HEK293T (cell line): ENCODE results near the gene CSAG1.
"Not testable (repeated sequence)": the region's sequence is repeated elsewhere in the genome, so short reads cannot be mapped to it uniquely, and the experiment has no call there.

Experiments
- CTCF ChIA-PET: fragments of 350-600 bp; formaldehyde crosslinking; extraction: SDS; loops from one replicate; lab custom pipeline; 2021; ENCODE audit warnings: antibody characterized with exemption, inconsistent platforms; lab: Yijun Ruan, JAX
- POLR2A ChIA-PET: fragments of 350-600 bp; formaldehyde crosslinking; extraction: SDS; loops from one replicate; lab custom pipeline; 2020; ENCODE audit warnings: antibody characterized with exemption, inconsistent platforms; lab: Yijun Ruan, JAX
- DNase-seq: peaks from one replicate; pipeline ENCODE4 v3.0.0; 2012; ENCODE audit warnings: mixed read lengths; ENCODE audit errors: extremely low spot score
- BHLHE40 ChIP-seq: fragments of 450-650 bp; IDR thresholded peaks from 2 replicates; pipeline ENCODE4 v1.6.1; 2016; ENCODE audit warnings: mild to moderate bottlenecking, moderate library complexity, borderline replicate concordance
- CTBP1 ChIP-seq: fragments of 450-650 bp; IDR thresholded peaks from 2 replicates; pipeline ENCODE4 v1.6.1; 2016; ENCODE audit warnings: borderline replicate concordance
- ELF4 ChIP-seq: fragments of 450-650 bp; IDR thresholded peaks from 2 replicates; pipeline ENCODE4 v1.6.1; 2017; ENCODE audit warnings: antibody characterized with exemption
- FOXA1 ChIP-seq: fragments of 450-650 bp; IDR thresholded peaks from 2 replicates; pipeline ENCODE4 v1.6.1; 2016; ENCODE audit warnings: mild to moderate bottlenecking
- FOXK2 ChIP-seq: fragments of 450-650 bp; IDR thresholded peaks from 2 replicates; pipeline ENCODE4 v1.6.1; 2016; ENCODE audit warnings: mild to moderate bottlenecking
- FOXM1 ChIP-seq: fragments of 450-650 bp; IDR thresholded peaks from 2 replicates; pipeline ENCODE4 v1.6.1; 2017; ENCODE audit warnings: mild to moderate bottlenecking, borderline replicate concordance
- HDGF ChIP-seq: fragments of 450-650 bp; IDR thresholded peaks from 2 replicates; pipeline ENCODE4 v1.6.1; 2017; ENCODE audit warnings: antibody characterized with exemption, borderline replicate concordance
- L3MBTL2 ChIP-seq: fragments of 450-650 bp; conservative IDR thresholded peaks from 2 replicates; pipeline ENCODE4 v1.6.1; 2016; ENCODE audit warnings: mild to moderate bottlenecking
- NFRKB ChIP-seq: fragments of 450-650 bp; IDR thresholded peaks from 2 replicates; pipeline ENCODE4 v1.6.1; 2016; ENCODE audit warnings: mild to moderate bottlenecking, moderate library complexity
- SP1 ChIP-seq: fragments of 450-650 bp; IDR thresholded peaks from 2 replicates; pipeline ENCODE4 v1.6.1; 2017
- SUZ12 ChIP-seq: fragments of 450-650 bp; IDR thresholded peaks from 2 replicates; pipeline ENCODE4 v1.6.1; 2016; ENCODE audit warnings: mild to moderate bottlenecking
- TARDBP ChIP-seq: fragments of 450-650 bp; IDR thresholded peaks from 2 replicates; pipeline ENCODE4 v1.6.1; 2016
- ZNF384 ChIP-seq: fragments of 450-650 bp; IDR thresholded peaks from 2 replicates; pipeline ENCODE4 v1.6.1; 2016
- TF ChIP-seq, protein P1 (sequence below): fragments of 450-650 bp; IDR thresholded peaks from 2 replicates; pipeline ENCODE4 v1.6.1; 2016

The CSAG1 gene, protein sequence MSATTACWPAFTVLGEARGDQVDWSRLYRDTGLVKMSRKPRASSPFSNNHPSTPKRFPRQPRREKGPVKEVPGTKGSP

DNA sequence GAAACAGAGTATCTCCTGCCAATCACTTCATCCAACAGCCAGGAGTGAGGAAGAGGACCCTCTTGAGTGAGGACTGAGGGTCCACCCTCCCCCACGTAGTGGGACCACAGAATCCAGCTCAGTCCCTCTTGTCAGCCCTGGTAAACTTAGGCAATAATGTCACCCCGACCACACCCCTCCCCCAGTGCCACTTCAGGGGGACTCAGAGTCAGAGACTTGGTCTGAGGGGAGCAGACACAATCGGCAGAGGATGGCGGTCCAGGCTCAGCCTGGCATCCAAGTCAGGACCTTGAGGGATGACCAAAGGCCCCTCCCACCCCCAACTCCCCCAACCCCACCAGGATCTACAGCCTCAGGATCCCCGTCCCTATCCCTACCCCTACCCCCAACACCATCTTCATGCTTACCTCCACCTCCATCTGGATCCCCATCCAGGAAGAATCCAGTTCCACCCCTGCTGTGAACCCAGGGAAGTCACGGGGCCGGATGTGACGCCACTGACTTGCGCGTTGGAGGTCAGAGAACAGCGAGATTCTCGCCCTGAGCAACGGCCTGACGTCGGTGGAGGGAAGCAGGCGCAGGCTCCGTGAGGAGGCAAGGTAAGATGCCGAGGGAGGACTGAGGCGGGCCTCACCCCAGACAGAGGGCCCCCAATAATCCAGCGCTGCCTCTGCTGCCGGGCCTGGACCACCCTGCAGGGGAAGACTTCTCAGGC lies at the start of gene CSAG1, which contains the start of gene MAGEA12:
TSS of gene CSAG1 (minus strand) at position 461 of the 715 bp plus-strand sequence. CDS start 1,261 bp downstream, outside the sequence.
TSS of gene MAGEA12 (plus strand) at position 497 of the 715 bp plus-strand sequence. CDS start 2,405 bp downstream, outside the sequence.
- POLR2A ChIA-PET: no interaction called here
- TF ChIP-seq HDGF (no peak), ZNF384 (no peak), NFRKB (no peak), BHLHE40 (no peak), SUZ12 (no peak), SP1 (no peak), FOXA1 (no peak), ELF4 (no peak), FOXM1 (no peak), FOXK2 (no peak)
- TF ChIP-seq, protein P1, sequence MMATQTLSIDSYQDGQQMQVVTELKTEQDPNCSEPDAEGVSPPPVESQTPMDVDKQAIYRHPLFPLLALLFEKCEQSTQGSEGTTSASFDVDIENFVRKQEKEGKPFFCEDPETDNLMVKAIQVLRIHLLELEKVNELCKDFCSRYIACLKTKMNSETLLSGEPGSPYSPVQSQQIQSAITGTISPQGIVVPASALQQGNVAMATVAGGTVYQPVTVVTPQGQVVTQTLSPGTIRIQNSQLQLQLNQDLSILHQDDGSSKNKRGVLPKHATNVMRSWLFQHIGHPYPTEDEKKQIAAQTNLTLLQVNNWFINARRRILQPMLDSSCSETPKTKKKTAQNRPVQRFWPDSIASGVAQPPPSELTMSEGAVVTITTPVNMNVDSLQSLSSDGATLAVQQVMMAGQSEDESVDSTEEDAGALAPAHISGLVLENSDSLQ: no peak
- CTCF ChIA-PET: no interaction called here
- no peak for DNase-seq

DNA sequence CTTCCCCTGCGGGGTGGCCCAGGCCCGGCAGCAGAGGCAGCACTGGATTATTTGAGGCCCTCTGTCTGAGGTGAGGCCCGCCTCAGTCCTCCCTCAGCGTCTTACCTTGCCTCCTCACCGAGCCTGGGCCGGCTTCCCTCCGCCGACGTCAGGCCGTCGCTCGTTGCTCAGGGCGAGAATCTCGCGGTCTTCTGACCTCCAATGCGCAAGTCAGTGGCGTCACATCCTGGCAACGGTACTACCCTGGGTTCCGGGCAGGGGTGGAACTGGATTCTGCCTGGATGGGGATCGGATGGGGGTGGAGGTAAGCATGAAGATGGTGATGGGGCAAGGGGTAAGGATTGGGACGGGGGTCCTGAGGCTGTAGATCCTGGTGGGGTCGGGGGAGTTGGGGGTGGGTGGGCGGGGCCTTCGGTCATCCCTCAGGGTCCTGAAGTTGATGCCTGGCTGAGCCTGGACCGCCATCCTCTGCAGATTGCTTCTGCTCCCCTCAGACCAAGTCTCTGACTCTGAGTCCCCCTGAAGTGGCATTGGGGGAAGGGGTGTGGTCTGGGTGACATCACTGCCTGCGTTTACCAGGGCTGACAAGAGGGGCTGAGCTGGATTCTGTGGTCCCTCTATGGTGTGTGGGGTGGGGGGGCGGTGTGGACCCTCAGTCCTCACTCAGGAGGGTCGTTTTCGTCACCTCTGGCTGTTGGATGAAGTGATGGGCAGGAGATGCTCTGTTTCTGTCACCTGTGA lies 36.2 kb upstream of the CSAG1 start, which contains the start of gene MAGEA6:
TSS of gene MAGEA6 (minus strand) at position 141 of the 741 bp plus-strand sequence. CDS start 2,039 bp downstream, outside the sequence.
- POLR2A ChIA-PET, DNase-seq, CTCF ChIA-PET: not testable (repeated sequence)

DNA sequence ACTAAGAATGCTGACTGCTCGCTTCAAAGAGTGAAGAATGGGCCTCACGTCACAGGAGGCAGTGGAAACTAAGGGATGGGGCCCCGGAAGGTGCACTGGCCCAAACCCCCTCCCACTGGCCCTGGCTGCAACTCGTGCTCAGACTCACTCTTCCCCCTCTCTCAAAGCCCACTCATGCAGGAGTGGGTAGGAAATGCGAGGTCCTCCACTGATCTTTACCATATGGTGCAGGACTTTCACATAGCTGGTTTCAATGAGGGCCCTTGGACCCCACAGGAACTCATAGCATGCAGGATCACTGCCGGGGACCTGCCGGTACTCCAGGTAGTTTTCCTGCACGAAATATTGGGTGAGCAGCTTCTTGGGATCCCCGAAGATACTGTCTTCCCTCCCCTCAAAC lies 33.0 kb upstream of the CSAG1 start:
- CTCF ChIA-PET, DNase-seq, POLR2A ChIA-PET: not testable (repeated sequence)

DNA sequence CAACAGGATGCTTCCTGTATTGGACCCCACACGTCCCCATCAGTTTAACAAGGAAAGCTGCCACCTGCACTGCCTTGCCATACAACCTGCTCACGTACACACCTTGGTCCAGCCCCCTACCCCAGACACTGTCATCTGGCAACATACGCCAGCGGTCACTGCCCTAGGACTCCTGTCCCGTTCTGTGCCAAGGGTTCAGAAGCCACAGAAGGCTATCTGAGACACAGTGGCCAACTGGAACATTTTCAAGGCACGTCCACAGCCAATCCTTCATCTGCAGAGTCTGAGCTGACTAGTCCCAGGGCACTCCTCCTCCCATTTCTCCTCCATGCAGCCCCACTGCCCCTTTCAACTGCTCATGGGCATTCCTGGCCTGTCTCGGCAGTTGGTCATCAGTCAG lies 28.1 kb upstream of the CSAG1 start:
- POLR2A ChIA-PET, CTCF ChIA-PET, DNase-seq: not testable (repeated sequence)

DNA sequence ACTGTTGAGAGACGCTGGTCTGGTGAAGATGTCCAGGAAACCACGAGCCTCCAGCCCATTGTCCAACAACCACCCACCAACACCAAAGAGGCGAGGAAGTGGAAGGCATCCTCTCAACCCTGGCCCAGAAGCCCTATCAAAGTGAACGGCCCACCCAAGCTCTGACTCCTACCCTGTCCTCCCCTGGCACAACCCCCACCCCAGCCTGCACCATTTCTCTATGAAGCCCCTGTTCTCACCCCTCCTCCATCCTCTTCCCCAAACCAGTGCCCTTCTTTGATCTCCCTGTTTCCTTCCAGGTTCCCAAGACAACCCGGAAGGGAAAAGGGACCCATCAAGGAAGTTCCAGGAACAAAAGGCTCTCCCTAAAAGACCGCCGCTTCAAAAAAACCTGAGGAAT lies 26.0 kb upstream of the CSAG1 start:
- POLR2A ChIA-PET, DNase-seq, CTCF ChIA-PET: not testable (repeated sequence)

DNA sequence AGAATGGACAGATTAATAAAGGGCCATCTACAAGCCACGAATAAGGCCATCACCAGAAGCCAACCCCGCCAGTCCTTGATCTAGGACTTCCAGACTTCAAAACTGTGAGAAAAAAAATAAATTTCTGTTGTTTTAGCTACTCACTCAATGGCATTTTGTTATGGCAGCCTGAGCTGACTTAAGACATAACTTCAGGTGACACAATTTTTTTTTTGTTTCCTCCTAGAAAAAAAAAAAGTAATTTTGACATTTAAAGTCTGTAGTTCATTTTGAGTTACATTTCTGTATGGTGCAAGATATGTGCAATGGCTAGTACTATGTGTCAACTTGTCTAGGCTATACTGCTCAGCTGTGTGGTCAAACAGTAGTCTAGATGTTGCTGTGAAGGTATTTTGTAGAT lies 25.4 kb upstream of the CSAG1 start, which contains the start of gene CSAG3:
TSS of gene CSAG3 (plus strand) at position 301 of the 400 bp plus-strand sequence.
- CTCF ChIA-PET, POLR2A ChIA-PET, DNase-seq: not testable (repeated sequence)

DNA sequence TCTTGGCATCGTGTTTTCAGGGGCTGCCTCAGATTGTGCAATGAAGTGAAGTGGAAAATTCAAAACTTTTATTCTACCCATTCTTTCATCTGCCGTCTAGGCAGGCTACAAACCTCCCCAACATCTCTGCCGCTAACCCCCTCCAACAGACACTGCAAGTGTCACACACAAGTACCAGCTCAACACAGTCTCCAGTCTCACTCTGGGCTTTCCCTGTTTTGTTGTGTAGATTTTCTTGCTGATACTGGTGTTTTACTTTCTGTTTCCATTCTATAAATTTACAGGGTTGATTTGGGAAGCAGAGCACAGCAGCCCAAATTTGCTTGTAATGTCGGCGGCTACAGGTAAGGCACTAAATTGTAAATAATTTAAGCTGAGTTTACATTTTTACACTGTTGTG lies 21.4 kb upstream of the CSAG1 start:
- CTCF ChIA-PET, POLR2A ChIA-PET, DNase-seq: not testable (repeated sequence)

DNA sequence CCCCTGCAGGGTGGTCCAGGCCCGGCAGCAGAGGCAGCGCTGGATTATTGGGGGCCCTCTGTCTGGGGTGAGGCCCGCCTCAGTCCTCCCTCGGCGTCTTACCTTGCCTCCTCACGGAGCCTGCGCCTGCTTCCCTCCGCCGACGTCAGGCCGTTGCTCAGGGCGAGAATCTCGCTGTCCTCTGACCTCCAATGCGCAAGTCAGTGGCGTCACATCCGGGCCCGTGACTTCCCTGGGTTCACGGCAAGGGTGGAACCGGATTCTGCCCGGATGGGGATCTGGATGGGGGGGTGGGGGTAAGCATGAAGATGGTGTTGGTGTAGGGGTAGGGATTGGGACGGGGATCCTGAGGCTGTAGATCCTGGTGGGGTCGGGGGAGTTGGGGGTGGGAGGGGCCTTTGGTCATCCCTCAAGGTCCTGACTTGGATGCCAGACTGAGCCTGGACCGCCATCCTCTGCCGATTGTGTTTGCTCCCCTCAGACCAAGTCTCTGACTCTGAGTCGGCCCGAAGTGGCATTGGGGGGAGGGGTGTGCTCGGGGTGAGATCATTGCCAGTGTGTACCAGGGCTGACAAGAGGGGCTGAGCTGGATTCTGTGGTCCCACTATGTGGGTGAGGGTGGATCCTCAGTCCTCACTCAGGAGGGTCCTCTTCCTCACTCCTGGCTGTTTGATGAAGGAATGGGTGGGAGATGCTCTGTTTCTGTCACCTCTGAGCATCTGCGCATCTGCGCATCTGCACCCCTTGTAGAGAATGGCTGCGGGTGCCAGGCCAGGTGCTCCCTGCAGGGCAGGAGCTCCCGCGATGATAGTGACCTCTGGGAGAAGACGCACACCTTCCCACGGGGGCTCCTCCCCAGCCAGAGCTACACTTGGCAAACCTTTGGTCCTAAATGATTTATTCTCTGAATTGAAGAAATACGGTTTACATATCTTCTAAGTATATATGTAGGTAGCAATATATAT lies 20.4 kb upstream of the CSAG1 start, which contains the start of gene MAGEA2:
TSS of gene MAGEA2 (minus strand) at position 157 of the 965 bp plus-strand sequence. CDS start 2,479 bp downstream, outside the sequence.
- DNase-seq, POLR2A ChIA-PET, CTCF ChIA-PET: not testable (repeated sequence)

DNA sequence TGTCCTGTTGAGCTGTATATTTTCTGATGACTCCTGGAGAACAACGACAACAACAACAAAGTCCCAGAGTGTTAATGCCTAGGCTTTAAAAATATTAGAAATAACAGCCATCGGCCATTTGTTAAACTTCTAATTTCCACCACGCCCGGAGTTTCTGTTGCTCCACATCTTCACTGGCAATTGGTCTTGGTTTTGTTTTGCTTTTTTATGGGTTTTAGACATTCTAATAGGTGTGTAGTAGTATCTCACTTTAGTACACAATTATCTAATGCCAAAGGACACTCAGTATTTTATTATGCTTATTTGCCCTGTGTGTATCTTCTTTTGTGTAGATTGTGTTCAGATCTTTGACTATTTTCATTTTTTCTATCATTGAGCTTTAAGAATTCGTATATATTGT lies 5.0 kb upstream of the CSAG1 start:
- DNase-seq: no peak
- ChIA-PET POLR2A (no interaction called here), CTCF (no interaction called here)
- no peak for TF ChIP-seq NFRKB
- no peak for TF ChIP-seq L3MBTL2
- TF ChIP-seq TARDBP: no peak
- no peak for TF ChIP-seq BHLHE40
- TF ChIP-seq, protein P1: no peak
- no peak for TF ChIP-seq FOXA1
- no peak for TF ChIP-seq CTBP1

DNA sequence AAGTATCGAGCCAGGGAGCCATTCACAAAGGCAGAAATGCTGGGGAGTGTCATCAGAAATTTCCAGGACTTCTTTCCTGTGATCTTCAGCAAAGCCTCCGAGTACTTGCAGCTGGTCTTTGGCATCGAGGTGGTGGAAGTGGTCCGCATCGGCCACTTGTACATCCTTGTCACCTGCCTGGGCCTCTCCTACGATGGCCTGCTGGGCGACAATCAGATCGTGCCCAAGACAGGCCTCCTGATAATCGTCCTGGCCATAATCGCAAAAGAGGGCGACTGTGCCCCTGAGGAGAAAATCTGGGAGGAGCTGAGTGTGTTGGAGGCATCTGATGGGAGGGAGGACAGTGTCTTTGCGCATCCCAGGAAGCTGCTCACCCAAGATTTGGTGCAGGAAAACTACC lies 3.0 kb upstream of the CSAG1 start:
- DNase-seq, POLR2A ChIA-PET, CTCF ChIA-PET: not testable (repeated sequence)
